Posterior vena cava (tissue), 2 donors: ENCODE measurements around the gene SLCO4C1. TPM values are rescaled to one million over a fixed set of nuclear protein-coding genes. Genes with fewer than 3 reads are reported as not detected.
A peak's percentile ranks its signal among the peaks of the same experiment; 100 is the strongest.
"Not testable (repeated sequence)": the region's sequence is repeated elsewhere in the genome, so short reads cannot be mapped to it uniquely, and the experiment has no call there.

Source experiments
- DNase-seq: peaks from one replicate; pipeline ENCODE4 v3.0.0-alpha.2; 2020; ENCODE audit warnings: low spot score
- intact Hi-C, 2 donors: fragments of 100-400 bp; cut with DNase I; formaldehyde crosslinking; loops; one replicate each; pipeline versions ENCODE4 v1.14.1 to v1.14.2; 2022 to 2023
- long read RNA-seq, 2 donors: library from polyadenylated mRNA; unstranded; transcript quantifications; one replicate each; pipeline ENCODE4 v2.0.0, GENCODE V29; 2020 to 2021
- total RNA-seq, 2 donors: library from RNA; stranded (reverse); fragmentation: NEBNext Ultra II Directional; extraction: Animal tissue kit (Norgen Biotek cat#: 25700); gene quantifications; one replicate each; pipeline ENCODE4 v1.2.1, GENCODE V29; 2021
- donor health status: DM: yes; HTN: yes; CAD: no.
- donor health status: DM: yes; HTN: yes; CAD: no.

SLCO4C1 gene
- total RNA-seq, result under 1 TPM; 0.19 to 0.37 TPM
- long read RNA-seq, donor 1, result 0 reads
- long read RNA-seq, donor 2, result 0 reads

DNA sequence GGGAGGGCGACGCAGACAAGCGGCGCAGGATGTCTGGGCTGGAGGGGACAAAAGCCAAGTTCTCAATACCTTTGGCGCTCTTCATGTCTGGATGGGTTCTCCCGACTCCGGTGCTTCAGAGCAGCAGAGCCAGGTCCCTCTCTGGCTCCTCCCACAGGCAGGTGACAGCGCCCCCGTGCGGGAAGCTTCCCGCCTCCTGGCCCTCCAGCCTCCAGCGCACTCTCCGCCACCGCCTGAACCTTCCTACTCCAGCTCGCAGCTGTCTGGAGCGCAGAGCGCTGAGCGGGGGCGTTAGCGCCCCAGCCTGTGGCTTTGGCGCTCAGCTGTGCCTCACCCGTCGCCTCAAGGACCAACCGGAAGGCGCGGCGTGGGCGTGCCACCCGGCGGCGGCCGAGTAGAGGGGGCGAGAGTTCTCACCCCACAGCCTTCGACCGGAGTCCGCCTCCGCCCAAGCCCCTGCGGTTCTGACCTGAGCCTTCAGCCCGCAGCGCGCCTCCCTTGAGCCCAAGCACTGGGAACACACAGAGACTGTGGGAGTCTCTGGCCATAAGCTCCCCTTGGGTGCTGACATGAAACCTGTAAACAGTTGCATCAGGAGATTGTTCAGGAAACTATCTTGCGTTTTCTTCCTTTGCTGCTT is at the start of gene SLCO4C1:
SLCO4C1 (minus strand) TSS at position 107 of the 640 bp plus-strand sequence; CDS start at position 85, 22 bp downstream.
- DNase-seq, result peak; percentile 89
- intact Hi-C loops, result no loop called here

GRCh38 chr5:102341681-102342288 is 45.7 kb upstream of the SLCO4C1 start:
- intact Hi-C loops, result no loop called here

DNA sequence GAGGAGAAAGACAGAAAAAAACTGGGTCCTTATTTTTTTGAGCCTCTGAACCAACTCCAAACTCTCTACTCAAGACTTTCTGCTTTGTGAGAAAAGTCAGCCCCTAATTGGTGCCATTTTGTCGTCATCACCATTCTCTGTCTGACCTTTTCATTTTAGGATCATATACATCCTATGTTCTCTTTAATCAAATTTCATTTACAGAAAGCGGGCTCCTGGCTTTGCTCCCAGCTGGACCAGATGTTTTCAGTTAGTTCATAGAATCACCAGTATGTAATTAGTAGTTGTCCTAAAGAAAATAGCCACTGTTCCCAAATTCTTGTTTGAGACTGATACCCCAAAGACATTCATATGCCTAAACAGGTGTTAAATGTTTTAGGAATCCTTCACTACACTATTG is 28.6 kb upstream of the SLCO4C1 start:
- no peak for DNase-seq
- intact Hi-C loops, result no loop called here

More at GRCh38 chr5:102341681-102342288, 45.7 kb upstream of the SLCO4C1 start:
- no peak for DNase-seq

GRCh38 chr5:102318801-102319200 is 22.7 kb upstream of the SLCO4C1 start:
- DNase-seq, intact Hi-C loops: not testable (repeated sequence)

DNA sequence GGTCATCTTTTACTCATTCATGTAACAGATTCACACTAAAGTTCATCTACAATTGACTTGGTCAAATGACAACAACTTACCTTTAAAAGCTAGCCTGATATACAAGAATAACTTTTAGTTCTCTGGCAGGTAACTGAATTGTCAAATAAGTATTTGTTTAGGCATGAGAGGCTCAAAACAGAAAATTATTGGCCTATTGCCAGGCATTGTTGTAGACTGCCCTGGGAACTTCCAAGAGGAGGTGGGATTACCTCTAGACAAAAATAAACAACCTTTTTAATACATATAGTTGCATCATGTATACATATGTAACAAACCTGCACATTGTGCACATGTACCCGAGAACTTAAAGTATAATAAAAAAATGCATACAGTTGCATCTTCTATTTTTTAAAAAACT is 18.2 kb upstream of the SLCO4C1 start:
- intact Hi-C loops, result no loop called here
- no peak for DNase-seq

DNA sequence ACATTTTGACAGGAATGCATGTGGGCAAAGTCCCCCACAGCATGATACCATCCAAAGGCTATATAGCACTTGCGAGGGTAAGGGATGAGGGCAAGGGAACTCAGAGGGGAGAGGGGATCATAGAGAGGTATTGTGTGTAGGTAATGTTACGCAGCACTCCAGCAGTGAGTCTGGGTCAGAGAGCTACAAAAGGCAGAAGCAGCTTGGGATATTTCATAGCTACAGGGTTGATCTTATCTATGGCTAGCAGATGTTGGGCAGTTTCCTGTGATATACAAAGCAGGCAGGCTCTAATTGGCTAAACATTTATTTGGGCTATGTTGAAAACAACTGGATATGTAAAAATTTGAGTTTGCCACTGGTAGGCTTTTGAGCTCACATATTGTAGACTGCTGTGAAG is 17.8 kb upstream of the SLCO4C1 start:
- intact Hi-C loops, result no loop called here
- DNase-seq, result no peak

DNA sequence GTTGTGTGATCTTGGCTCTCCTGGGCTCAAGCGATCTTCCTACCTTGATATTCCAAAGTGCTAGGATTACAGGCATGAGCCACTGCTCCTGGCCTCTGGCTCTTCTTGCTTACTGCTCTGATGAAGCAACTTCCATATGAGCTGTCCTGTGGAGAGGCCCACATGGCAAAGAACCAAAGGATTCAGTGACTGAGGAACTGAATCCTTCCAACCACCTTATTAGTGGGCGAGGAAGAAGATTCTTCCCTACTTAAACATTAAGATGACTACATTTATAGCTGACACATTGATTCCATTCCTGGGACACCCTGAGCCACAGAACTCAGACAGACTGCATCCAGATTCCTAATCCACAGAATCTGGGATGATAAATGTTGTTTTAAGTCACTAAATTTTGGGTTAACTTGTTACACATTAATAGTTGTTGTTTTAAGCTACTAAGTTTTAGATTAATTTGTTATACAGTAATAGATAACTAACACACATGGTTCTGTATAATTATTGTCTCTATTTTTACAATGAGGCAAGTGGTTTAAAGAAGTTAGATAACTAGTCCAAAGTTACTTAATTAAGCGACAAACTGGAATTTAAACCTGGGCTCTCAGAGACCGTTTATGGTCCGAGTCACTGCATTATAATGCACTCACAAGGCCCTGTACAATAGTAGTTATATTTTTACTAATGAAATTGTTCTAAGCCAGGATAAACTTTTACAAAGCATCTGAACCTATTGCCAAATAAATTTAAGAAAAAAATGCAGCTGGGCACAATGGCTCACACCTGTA is 16.7 kb upstream of the SLCO4C1 start:
- intact Hi-C loops, result no loop called here
- no peak for DNase-seq

DNA sequence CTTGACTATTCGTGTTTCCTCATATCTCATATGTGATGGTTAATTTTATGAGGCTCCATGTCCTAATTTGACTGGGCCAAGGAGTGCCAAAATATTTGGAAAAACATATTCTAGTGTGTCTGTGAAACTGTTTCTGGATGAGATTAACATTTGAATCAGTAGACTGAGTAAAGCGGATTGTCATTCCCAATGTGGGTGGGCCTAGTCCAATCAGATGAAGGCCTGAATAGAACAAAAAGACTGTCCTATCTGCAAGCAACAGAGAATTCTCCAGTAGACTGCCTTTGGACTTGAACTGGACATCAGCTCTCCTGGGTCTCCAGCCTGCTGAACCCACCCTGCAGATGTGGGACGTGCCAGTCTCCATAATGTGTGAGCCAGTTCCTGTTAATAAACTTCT is 13.5 kb upstream of the SLCO4C1 start:
- DNase-seq, result no peak
- intact Hi-C loops, result no loop called here

GRCh38 chr5:102307232-102307631 is 11.1 kb upstream of the SLCO4C1 start:
- intact Hi-C loops, result no loop called here
- DNase-seq, result no peak

DNA sequence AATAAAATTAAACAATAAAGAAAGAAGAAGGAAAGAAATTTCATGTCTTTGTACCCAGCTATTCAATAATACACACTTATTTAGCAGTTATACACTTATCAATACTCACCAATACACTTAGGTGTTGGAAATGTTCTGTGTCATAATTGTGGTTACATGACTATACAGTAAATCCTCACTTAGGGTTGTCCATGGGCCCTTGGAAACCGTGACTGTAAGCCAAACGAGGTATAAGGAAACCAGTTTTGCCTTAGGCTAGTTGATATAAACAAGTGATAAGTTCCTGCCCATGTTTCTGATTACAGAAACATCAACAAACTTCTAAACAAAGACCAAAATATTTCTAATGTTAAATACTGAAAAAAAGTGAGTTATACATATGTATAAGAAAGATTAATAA is 10.0 kb upstream of the SLCO4C1 start:
- intact Hi-C loops, result no loop called here
- no peak for DNase-seq

GRCh38 chr5:102295534-102296177 is 428 bp downstream of the SLCO4C1 start:
- intact Hi-C loops, result no loop called here
- DNase-seq, result peak; percentile 80

DNA sequence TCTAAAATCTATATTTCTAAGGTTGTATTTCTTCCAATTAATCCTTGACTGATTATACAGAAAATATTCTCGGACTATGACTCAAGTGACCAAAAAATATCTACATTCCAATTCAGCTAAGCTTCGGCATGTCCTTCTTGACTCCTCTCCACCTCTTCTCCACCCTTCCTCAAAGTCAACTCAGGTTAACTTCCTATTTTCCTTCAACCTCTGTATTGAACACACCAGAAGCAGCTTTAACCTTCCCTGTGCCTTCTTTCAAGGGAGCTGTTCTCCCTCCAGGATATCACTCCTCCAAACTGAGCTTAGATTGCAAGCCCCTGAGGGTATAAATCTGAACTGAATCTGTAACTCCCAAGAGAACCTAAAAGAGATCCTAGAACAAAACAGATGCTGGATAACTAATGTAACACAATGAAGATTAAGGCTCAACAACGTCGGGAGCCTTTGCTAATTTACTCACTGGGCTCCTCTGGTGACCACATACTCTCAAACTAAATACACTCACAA is 1.1 kb downstream of the SLCO4C1 start:
- DNase-seq, result no peak
- intact Hi-C loops, result no loop called here

- intact Hi-C loops, result no loop called here
- DNase-seq, result no peak
These were observed 6.1 kb downstream of the SLCO4C1 start for GRCh38 chr5:102290004-102290403.

GRCh38 chr5:102289251-102289899 is 6.7 kb downstream of the SLCO4C1 start:
- intact Hi-C loops, result no loop called here
- DNase-seq, result no peak

DNA sequence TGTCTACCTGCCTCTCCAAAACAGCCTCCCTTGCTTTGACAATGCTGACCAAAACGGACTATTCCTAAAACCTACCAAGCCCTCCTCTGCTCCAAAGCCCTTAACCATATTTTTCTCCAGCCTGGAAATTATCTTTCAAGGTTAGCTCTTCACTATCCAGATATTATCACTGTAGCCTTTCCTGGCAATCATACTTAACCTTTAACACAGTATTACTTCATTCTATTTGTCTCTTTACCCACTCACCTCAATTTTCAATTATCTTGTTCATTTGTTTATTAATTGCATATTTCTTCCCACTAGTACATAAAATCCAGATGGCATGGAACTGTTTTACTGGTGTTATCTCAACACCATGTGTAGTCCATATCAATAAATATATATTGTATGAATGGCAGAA is 7.5 kb downstream of the SLCO4C1 start:
- no peak for DNase-seq
- intact Hi-C loops, result no loop called here

GRCh38 chr5:102286476-102286875 is 9.6 kb downstream of the SLCO4C1 start:
- DNase-seq, result no peak
- intact Hi-C loops, result no loop called here

DNA sequence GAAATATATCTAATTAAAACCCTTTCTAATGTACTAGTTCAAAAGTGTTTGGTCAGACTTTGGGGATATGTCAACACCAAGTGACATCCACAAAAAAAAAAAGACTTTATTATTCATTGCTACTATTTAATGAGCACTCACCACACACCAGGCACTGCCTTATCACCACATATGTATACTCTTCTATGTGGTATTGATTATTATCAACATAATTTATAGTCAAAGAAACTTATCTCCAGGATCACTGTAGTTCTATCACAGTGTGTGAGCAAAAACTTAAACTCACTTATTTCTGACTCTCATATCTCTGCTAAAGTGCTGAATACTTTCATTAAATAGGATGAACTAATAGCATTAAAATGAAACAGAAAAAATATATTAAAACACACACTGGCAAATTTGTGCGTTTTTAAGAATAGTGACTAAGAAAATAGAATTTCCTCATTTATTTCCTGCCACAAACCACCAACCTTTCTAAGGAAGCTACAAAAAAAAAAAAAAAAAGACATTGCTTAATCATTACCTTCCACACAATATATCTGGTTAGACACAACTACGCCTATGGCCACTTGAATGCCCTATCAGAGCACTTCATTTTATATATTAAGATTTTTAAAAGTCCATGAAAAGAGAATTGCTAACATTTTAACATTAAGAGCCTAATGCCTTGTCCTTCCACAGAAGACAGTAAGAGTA is 12.8 kb downstream of the SLCO4C1 start:
- DNase-seq, result no peak
- intact Hi-C loops, result no loop called here

- intact Hi-C loops, result no loop called here
- DNase-seq, result no peak
These were observed 16.4 kb downstream of the SLCO4C1 start for GRCh38 chr5:102279711-102280110.

- intact Hi-C loops, result no loop called here
- no peak for DNase-seq
These were observed 17.9 kb downstream of the SLCO4C1 start for GRCh38 chr5:102278231-102278630.
